ENCODE results near the gene KLF1. TPM values are rescaled to one million over a fixed set of nuclear protein-coding genes. Genes with fewer than 3 reads are reported as not detected.

KLF1 gene
- total and polyA plus RNA-seq, 2 of the 13 experiments (the other 11 are each of a cell fraction or from before 2014, with no cell fraction given): not detected

GRCh38 chr19:12847159-12848139 lies 39.6 kb downstream of the KLF1 start (continued):
- TF ChIP-seq CSRNP2 (CRISPR knock-in tag; conservative IDR thresholded peaks at IDR 0.05; ENCODE audit: low read depth) (no peak), RORA (CRISPR knock-in tag; IDR thresholded peaks at IDR 0.05) (no peak), ZNF343 (CRISPR knock-in tag; IDR thresholded peaks at IDR 0.05) (no peak), KDM4B (CRISPR knock-in tag; IDR thresholded peaks at IDR 0.05) (no peak), ZSCAN31 (CRISPR knock-in tag; IDR thresholded peaks at IDR 0.05; ENCODE audit: low read depth) (peak; percentile 66; the same call in 1 of the 2 replicates), ZBTB42 (CRISPR knock-in tag; IDR thresholded peaks at IDR 0.05) (no peak), ZNF841 (CRISPR knock-in tag; IDR thresholded peaks at IDR 0.05; ENCODE audit: borderline replicate concordance) (no peak), THAP8 (CRISPR knock-in tag; IDR thresholded peaks at IDR 0.05; ENCODE audit: borderline replicate concordance) (no peak), TCF12 (IDR thresholded peaks at IDR 0.05) (no peak), TCF12 (CRISPR knock-in tag; IDR thresholded peaks at IDR 0.05) (no peak), ZNF878 (CRISPR knock-in tag; IDR thresholded peaks at IDR 0.05) (no peak), ZNF549 (CRISPR knock-in tag; IDR thresholded peaks at IDR 0.05) (no peak), GABPB1 (CRISPR knock-in tag; IDR thresholded peaks at IDR 0.05) (peak; percentile 76), ARID2 (CRISPR knock-in tag; IDR thresholded peaks at IDR 0.05; ENCODE audit: borderline replicate concordance) (no peak)
- TF ChIP-seq, protein P1, sequence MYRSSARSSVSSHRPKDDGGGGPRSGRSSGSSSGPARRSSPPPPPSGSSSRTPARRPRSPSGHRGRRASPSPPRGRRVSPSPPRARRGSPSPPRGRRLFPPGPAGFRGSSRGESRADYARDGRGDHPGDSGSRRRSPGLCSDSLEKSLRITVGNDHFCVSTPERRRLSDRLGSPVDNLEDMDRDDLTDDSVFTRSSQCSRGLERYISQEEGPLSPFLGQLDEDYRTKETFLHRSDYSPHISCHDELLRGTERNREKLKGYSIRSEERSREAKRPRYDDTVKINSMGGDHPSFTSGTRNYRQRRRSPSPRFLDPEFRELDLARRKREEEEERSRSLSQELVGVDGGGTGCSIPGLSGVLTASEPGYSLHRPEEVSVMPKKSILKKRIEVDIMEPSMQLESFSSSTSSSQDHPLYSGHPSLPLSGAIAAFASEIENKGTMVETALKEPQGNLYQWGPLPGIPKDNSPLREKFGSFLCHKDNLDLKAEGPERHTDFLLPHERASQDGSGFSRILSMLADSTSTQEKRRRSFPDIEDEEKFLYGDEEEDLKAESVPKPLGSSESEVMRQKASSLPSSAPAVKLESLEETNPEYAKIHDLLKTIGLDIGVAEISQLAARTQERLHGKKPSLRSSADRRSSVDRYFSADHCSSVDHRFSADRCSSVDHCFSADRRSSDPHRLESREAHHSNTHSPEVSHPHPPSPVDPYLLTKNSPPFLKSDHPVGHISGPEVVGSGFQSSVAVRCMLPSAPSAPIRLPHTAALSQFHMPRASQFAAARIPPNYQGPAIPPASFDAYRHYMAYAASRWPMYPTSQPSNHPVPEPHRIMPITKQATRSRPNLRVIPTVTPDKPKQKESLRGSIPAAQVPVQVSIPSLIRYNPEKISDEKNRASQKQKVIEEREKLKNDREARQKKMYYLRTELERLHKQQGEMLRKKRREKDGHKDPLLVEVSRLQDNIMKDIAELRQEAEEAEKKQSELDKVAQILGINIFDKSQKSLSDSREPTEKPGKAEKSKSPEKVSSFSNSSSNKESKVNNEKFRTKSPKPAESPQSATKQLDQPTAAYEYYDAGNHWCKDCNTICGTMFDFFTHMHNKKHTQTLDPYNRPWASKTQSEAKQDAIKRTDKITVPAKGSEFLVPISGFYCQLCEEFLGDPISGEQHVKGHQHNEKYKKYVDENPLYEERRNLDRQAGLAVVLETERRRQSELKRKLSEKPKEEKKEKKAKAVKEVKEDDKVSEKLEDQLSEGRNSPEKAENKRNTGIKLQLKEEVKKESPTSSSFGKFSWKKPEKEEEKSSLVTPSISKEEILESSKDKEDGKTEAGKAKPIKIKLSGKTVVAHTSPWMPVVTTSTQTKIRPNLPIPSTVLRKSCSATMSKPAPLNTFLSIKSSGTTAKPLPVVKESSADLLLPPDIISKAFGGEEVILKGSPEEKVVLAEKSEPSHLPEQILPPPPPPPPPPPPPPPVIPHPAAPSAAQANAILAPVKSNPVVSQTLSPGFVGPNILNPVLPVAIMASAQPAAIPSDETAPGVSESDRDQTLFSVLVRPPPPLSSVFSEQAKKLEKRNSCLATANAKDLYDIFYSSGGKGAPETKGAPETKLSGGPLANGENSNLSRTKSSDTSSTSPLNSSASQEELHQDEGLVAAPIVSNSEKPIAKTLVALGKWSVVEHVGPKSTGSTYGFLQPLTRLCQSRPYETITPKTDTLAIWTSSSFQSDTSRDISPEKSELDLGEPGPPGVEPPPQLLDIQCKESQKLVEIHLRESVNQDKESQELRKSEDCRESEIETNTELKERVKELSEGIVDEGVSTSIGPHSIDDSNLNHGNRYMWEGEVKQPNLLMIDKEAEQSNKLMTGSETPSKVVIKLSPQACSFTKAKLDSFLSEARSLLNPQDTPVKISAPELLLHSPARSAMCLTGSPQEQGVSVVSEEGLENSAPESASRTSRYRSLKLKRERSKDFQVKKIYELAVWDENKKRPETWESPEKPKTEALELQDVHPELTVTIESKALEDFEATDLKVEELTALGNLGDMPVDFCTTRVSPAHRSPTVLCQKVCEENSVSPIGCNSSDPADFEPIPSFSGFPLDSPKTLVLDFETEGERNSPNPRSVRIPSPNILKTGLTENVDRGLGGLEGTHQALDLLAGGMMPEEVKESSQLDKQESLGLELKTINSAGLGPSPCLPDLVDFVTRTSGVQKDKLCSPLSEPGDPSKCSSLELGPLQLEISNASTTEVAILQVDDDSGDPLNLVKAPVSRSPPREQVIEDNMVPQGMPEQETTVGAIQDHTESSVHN (CRISPR knock-in tag; IDR thresholded peaks at IDR 0.05): no peak
- TF ChIP-seq, protein P2, sequence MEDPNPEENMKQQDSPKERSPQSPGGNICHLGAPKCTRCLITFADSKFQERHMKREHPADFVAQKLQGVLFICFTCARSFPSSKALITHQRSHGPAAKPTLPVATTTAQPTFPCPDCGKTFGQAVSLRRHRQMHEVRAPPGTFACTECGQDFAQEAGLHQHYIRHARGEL (CRISPR knock-in tag; IDR thresholded peaks at IDR 0.05): no peak
